WTC11 (cell line): ENCODE data around the gene LYPD3. TPM values are rescaled to one million over a fixed set of nuclear protein-coding genes. Genes with fewer than 3 reads are reported as not detected.

ENCODE experiments used
- ATAC-seq: fragments of 200-7000 bp; cut with Tn5 transposase; 2 replicates; pipeline ENCODE4 v1.10.0; 2021; ENCODE audit warnings: mild to moderate bottlenecking, moderate library complexity
- CTCF ChIA-PET: fragments of 300-600 bp; sonication (Branson Sonifier 250); formaldehyde crosslinking; loops from one replicate; lab custom pipeline; 2021; ENCODE audit warnings: antibody characterized with exemption; lab: Charles Lee
- POLR2A ChIA-PET: fragments of 350-600 bp; sonication (Branson Sonifier 250); formaldehyde crosslinking; loops from one replicate; lab custom pipeline; 2021; ENCODE audit warnings: antibody characterized with exemption; lab: Charles Lee
- DNase-seq: peaks from one replicate; pipeline ENCODE4 v3.0.0; 2021; ENCODE audit warnings: low spot score
- H3K27ac Mint-ChIP-seq: 2 replicates; pipeline ENCODE4 v1.8.0; 2021; ENCODE audit warnings: mixed read lengths
- H3K27me3 Mint-ChIP-seq: 2 replicates; pipeline ENCODE4 v1.8.0; 2021; ENCODE audit warnings: low read depth, mild to moderate bottlenecking, moderate library complexity, mixed read lengths
- H3K36me3 Mint-ChIP-seq: 2 replicates; pipeline ENCODE4 v1.8.0; 2021; ENCODE audit warnings: mixed read lengths
- H3K4me1 Mint-ChIP-seq: 2 replicates; pipeline ENCODE4 v1.8.0; 2022; ENCODE audit warnings: mixed read lengths
- H3K4me3 Mint-ChIP-seq: 2 replicates; pipeline ENCODE4 v1.8.0; 2021; ENCODE audit warnings: mild to moderate bottlenecking, moderate library complexity, mixed read lengths
- H3K9me3 Mint-ChIP-seq: 2 replicates; pipeline ENCODE4 v1.8.0; 2021; ENCODE audit warnings: mixed read lengths
- ATF6 ChIP-seq: sonication (generic); formaldehyde crosslinking; IDR thresholded peaks from 2 replicates; pipeline ENCODE4 v1.8.1; 2023; ENCODE audit warnings: mild to moderate bottlenecking, missing genetic modification reagents
- CREM ChIP-seq: sonication (generic); formaldehyde crosslinking; IDR thresholded peaks from 2 replicates; pipeline ENCODE4 v1.8.1; 2022; ENCODE audit warnings: mild to moderate bottlenecking, missing genetic modification reagents, moderate library complexity
- FOXK1 ChIP-seq: sonication (generic); formaldehyde crosslinking; IDR thresholded peaks from 2 replicates; pipeline ENCODE4 v1.8.0; 2022; ENCODE audit warnings: mild to moderate bottlenecking, moderate library complexity, missing genetic modification reagents
- GRHL2 ChIP-seq: fragments of 250-450 bp; sonication (Bioruptor Pico); IDR thresholded peaks from 2 replicates; pipeline ENCODE4 v1.8.0; 2022; ENCODE audit warnings: mild to moderate bottlenecking, moderate library complexity; ENCODE audit not compliant: insufficient replicate concordance, severe bottlenecking
- HMGXB4 ChIP-seq: sonication (generic); formaldehyde crosslinking; IDR thresholded peaks from 2 replicates; pipeline ENCODE4 v1.8.1; 2023; ENCODE audit warnings: mild to moderate bottlenecking, moderate library complexity, missing genetic modification reagents
- MAX ChIP-seq: sonication (generic); formaldehyde crosslinking; IDR thresholded peaks from 2 replicates; pipeline ENCODE4 v1.8.0; 2022; ENCODE audit warnings: mild to moderate bottlenecking, missing genetic modification reagents
- MLX ChIP-seq: sonication (generic); formaldehyde crosslinking; IDR thresholded peaks from 2 replicates; pipeline ENCODE4 v1.8.1; 2023; ENCODE audit warnings: mild to moderate bottlenecking, missing genetic modification reagents, moderate library complexity
- NFATC4 ChIP-seq: fragments of 250-450 bp; sonication (Bioruptor Pico); IDR thresholded peaks from 2 replicates; pipeline ENCODE4 v1.9.0; 2021; ENCODE audit warnings: mild to moderate bottlenecking
- NR1H2 ChIP-seq: sonication (generic); formaldehyde crosslinking; IDR thresholded peaks from 2 replicates; pipeline ENCODE4 v1.9.0; 2021; ENCODE audit warnings: mild to moderate bottlenecking, moderate library complexity, missing genetic modification reagents
- RELA ChIP-seq: sonication (generic); formaldehyde crosslinking; IDR thresholded peaks from 2 replicates; pipeline ENCODE4 v1.8.1; 2022; ENCODE audit warnings: missing genetic modification reagents, mild to moderate bottlenecking, borderline replicate concordance
- SMAD3 ChIP-seq: sonication (generic); formaldehyde crosslinking; IDR thresholded peaks from 2 replicates; pipeline ENCODE4 v1.8.0; 2022; ENCODE audit warnings: missing genetic modification reagents, mild to moderate bottlenecking, borderline replicate concordance
- SOX15 ChIP-seq: fragments of 250-450 bp; sonication (Bioruptor Pico); IDR thresholded peaks from 2 replicates; pipeline ENCODE4 v1.9.0; 2021; ENCODE audit warnings: mild to moderate bottlenecking
- STAT6 ChIP-seq: sonication (generic); formaldehyde crosslinking; conservative IDR thresholded peaks from 2 replicates; pipeline ENCODE4 v1.8.1; 2023; ENCODE audit warnings: mild to moderate bottlenecking, low read depth, missing genetic modification reagents, moderate library complexity
- TEAD1 ChIP-seq: sonication (generic); formaldehyde crosslinking; IDR thresholded peaks from 2 replicates; pipeline ENCODE4 v1.8.0; 2022; ENCODE audit warnings: mild to moderate bottlenecking, missing genetic modification reagents
- TP53 ChIP-seq: sonication (generic); formaldehyde crosslinking; IDR thresholded peaks from 2 replicates; pipeline ENCODE4 v1.8.1; 2023; ENCODE audit warnings: mild to moderate bottlenecking, missing genetic modification reagents
- ZSCAN18 ChIP-seq: fragments of 250-450 bp; sonication (Bioruptor Pico); IDR thresholded peaks from 2 replicates; pipeline ENCODE4 v2.1.2; 2022; ENCODE audit warnings: mild to moderate bottlenecking, moderate library complexity
- total RNA-seq: library from RNA; stranded (reverse); gene quantifications from 3 replicates; pipeline ENCODE4 v1.2.3, GENCODE V29; 2021
- TF ChIP-seq, protein P1 (sequence below): sonication (generic); formaldehyde crosslinking; IDR thresholded peaks from 2 replicates; pipeline ENCODE4 v1.8.0; 2023; ENCODE audit warnings: mild to moderate bottlenecking, missing genetic modification reagents
- TF ChIP-seq, protein P2 (sequence below): sonication (generic); formaldehyde crosslinking; IDR thresholded peaks from 2 replicates; pipeline ENCODE4 v1.8.1; 2023; ENCODE audit warnings: mild to moderate bottlenecking, missing genetic modification reagents, moderate library complexity

LYPD3 gene
- total RNA-seq, 1 experiment from 2014 or later: 3.8 TPM

DNA sequence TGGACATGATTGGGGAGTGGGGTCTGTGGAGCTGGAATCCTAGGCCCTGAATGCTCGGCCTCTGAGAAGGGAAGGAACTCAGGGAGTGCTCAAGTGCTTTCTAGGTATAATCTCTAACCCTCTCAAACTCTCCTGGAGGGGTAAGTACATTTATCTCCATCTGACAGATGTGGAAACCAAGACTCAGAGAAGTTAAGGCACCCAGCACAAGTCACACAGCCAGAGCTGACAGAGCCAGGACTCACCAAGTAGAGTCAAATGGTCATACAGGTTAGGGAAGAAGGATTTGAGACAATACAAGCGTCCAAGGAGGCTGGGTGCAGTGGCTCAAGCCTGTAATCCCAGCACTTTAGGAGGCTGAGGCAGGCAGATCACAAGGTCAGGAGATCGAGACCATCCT, 12.9 kb upstream of the LYPD3 start:
- Mint-ChIP-seq H3K27me3 (peaks cover 29% of the 10 kb centered on the region), H3K4me1 (peaks cover 3% of the 10 kb centered on the region; the same call in 1 of the 2 replicates), H3K9me3 (no peaks in the 10 kb centered on the region), H3K27ac (no peak overlapping the region), H3K4me3 (no peak overlapping the region), H3K36me3 (no peaks in the 10 kb centered on the region)
- ATAC-seq (no peak), DNase-seq (no peak)
- ChIA-PET CTCF (interaction anchor here (0.6 kb wide), 2 partner anchors 24 to 41 kb away, joined by 3 read pairs; no protein-coding TSS in a partner anchor), POLR2A (no interaction called here)
- TF ChIP-seq NR1H2 (CRISPR knock-in tag) (no peak), TEAD1 (CRISPR knock-in tag) (no peak), HMGXB4 (no peak), NFATC4 (CRISPR knock-in tag) (no peak), MAX (no peak), STAT6 (CRISPR knock-in tag) (no peak), MLX (CRISPR knock-in tag) (no peak), SOX15 (no peak), RELA (CRISPR knock-in tag) (no peak), TP53 (CRISPR knock-in tag) (no peak), ATF6 (CRISPR knock-in tag) (no peak), GRHL2 (CRISPR knock-in tag) (no peak)
- TF ChIP-seq, protein P1, sequence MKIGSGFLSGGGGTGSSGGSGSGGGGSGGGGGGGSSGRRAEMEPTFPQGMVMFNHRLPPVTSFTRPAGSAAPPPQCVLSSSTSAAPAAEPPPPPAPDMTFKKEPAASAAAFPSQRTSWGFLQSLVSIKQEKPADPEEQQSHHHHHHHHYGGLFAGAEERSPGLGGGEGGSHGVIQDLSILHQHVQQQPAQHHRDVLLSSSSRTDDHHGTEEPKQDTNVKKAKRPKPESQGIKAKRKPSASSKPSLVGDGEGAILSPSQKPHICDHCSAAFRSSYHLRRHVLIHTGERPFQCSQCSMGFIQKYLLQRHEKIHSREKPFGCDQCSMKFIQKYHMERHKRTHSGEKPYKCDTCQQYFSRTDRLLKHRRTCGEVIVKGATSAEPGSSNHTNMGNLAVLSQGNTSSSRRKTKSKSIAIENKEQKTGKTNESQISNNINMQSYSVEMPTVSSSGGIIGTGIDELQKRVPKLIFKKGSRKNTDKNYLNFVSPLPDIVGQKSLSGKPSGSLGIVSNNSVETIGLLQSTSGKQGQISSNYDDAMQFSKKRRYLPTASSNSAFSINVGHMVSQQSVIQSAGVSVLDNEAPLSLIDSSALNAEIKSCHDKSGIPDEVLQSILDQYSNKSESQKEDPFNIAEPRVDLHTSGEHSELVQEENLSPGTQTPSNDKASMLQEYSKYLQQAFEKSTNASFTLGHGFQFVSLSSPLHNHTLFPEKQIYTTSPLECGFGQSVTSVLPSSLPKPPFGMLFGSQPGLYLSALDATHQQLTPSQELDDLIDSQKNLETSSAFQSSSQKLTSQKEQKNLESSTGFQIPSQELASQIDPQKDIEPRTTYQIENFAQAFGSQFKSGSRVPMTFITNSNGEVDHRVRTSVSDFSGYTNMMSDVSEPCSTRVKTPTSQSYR (CRISPR knock-in tag): no peak

DNA sequence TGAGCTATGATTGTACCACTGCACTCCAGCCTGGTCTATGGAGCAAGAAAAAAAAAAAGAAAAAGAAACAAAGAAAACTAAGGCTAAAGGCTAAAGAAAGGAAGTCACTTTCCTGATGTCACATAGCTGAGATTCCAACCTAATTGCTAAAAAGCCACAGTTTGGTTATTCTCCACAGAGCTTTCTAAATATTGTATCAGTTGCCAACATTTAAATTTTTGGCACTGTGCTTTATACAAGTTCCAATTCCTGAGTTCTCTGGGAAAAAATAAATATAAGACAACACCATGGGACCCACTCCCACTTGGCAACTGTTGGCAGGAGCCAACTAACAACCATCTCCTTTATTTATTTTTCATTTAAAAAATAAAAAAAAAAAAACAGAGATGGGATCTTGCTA, 11.2 kb upstream of the LYPD3 start:
- no peak overlapping the region for H3K4me3 Mint-ChIP-seq
- POLR2A ChIA-PET: no interaction called here
- CTCF ChIA-PET: interaction anchor here (1.0 to 1.9 kb wide), 3 partner anchors 11 to 43 kb away, joined by 3 to 7 read pairs (median 4); partner anchors contain the start of gene LYPD3
- TF ChIP-seq SMAD3 (CRISPR knock-in tag): no peak
- no peak for TF ChIP-seq ZSCAN18
- TF ChIP-seq, protein P2, sequence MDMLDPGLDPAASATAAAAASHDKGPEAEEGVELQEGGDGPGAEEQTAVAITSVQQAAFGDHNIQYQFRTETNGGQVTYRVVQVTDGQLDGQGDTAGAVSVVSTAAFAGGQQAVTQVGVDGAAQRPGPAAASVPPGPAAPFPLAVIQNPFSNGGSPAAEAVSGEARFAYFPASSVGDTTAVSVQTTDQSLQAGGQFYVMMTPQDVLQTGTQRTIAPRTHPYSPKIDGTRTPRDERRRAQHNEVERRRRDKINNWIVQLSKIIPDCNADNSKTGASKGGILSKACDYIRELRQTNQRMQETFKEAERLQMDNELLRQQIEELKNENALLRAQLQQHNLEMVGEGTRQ (CRISPR knock-in tag): no peak
- TF ChIP-seq FOXK1: no peak
- no peak for TF ChIP-seq CREM

More for the DNA sequence above, 11.2 kb upstream of the LYPD3 start:
- H3K9me3 Mint-ChIP-seq: no peaks in the 10 kb centered on the region
- no peak overlapping the region for H3K27ac Mint-ChIP-seq
- peaks cover 3% of the 10 kb centered on the region; the same call in 1 of the 2 replicates for H3K4me1 Mint-ChIP-seq
- no peak for ATAC-seq
- no peak for DNase-seq
- peaks cover 41% of the 10 kb centered on the region for H3K27me3 Mint-ChIP-seq
- no peaks in the 10 kb centered on the region for H3K36me3 Mint-ChIP-seq
